Measurements from ENCODE around the gene DNAH7.
A peak's percentile ranks its signal among the peaks of the same experiment; 100 is the strongest.
"Not testable (repeated sequence)": the region's sequence is repeated elsewhere in the genome, so short reads cannot be mapped to it uniquely, and the experiment has no call there.

The DNAH7 gene

GRCh38 chr2:196068271-196069209, at the start of gene DNAH7:
Gene DNAH7 (minus strand): TSS chr2:196068837. CDS start chr2:196068711, 126 bp downstream.
- peak; percentile 84 to 87 for DNase-seq

GRCh38 chr2:196117214-196117705, 48.6 kb upstream of the DNAH7 start:
- no peak for DNase-seq

DNA sequence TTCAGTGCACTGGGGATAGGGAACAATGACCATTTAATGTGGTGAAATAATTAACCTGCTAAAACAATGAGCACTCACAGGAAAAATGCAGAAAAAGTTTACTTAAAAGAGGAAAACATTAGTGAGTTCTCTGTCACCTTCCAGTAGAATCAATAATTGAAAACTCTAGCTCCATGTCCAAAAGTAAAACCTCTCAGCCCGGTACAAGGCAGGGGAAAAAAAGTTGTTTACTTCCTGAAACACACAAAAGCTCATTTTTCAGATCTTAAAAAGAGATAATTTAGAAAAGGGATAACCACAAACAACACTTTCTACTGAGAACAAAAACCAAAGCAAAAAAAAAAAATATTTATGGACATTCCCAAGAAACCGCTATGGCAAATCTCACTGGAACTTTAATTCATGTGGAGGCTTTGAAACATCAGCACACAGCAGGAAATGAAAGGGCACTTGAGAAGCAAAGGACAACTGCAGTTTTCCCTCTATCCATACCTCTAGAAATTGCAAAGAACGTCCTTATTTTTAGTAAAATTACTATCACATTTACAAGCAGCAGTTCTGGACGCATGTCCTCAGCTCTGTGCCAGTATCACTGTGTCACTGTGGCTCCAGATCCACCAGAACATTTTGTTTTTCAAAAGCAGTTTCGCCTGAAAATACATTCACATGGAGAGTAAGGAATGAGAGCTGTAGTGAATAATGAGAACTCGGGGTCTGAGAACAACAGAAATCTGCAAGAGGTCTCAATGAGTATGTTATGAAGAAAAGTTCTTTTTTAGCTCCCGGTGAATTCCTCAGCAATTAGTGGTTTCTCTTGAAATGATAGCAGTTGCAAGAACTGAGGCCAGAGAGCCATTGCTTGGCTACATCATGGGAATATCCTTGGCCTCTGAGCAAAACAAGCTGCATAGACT, 44.7 kb upstream of the DNAH7 start:
- no peak for DNase-seq

DNA sequence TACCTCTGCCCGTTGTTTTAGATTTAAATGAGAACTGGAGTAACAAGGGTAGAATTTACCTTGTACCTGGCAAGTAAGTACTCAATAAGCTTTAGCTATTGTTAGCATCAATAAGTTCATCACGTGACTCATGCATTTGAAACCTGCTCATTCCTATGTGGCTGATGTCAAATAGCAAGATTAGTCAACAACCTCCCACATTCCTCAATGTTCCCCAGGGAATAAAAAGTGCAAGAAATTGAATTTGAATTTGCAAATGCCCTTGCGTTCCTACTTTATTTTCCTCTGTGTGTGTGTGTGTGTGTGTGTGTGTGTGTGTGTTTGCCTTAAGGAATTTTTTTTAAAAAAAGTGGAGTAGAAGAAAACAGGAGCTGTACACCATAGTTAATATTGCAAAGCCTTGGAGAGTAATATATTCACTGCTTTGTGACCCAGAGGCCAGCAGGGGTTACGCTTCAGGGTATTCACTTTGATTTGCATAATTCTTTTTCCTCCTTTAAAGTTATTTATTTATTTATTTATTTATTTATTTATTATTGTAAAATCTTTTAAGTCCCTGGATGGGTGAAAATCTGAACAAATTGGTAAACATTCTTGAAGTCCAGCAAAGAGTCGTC, 43.9 kb upstream of the DNAH7 start:
- no peak for DNase-seq

DNA sequence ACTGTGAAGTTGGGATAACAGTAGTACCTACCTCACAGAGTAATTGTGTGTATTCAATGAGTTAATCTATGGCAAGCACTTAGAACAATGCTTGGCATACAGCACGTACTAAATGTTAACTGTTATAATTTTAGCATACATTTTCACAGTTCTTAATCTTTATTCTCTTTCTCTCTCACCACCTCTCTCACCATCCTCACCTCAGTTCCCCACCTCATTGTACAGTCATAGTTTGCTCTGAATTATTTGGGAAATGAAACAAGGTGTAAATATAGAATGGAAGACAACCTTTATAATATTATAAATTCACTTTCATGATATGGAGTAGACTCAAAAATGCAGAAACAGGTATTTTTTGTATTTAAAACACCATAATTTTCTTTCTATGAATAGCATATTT, 40.0 kb upstream of the DNAH7 start:
- no peak for DNase-seq

DNA sequence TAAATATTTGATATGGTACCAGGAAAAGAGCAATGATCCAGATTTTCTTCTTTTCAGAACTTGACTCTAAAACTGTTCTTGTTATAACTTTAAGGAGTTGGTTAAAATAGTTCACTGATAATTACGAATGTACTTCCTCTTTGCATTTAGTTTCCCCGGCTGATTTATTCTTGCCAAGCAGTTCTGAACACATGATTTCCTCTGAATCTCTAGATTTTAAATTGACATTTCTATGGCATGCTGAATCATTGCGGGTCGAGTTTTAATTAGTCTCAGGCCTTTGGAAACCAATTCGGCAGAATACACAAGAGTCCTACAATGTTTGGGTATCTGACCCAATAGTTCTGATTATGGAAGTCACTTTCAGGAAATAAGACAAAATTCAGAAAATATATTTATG, 37.3 kb upstream of the DNAH7 start:
- no peak for DNase-seq

DNA sequence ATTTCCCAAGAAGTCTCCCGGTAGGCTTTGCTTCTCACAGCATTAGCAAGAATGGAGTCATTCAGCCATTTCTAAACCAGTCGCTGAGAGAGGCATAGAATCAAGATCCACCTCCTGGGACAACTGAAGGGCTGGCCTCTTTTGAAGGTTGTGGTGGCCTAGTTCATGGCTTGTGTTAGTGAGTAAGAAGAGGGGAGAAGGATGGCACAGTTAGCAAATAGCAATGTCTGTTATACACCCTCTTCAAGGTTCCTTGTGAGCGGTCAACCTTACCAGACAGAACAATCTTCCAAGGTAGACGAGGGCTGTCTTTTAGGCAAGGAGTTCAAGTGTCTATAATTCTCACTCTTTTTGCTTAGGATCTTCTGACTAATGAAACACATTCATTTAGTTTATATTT, 35.4 kb upstream of the DNAH7 start:
- DNase-seq, result no peak

DNA sequence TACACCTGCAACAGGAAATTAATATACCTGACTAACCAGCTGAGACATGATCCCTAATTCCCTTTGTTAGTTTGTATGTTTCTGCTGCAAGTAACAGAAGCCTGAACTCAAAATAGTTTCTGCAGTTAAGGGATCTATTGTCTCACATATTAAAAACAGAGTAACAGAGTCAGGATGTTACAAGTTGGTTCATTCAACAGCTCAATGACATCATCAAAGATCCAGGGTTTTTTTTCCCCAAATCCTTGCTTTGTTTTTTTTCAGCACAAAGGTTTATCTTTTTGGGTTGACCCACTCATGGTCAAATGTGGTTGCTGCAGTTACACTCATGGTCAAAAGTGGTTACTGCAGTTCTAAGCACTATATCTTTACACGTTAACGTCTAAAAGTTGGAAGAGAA, 35.0 kb upstream of the DNAH7 start:
- no peak for DNase-seq

- DNase-seq, result peak; percentile 12 to 46
These were observed 32.8 kb upstream of the DNAH7 start for GRCh38 chr2:196101325-196101991.

- no peak for DNase-seq
These were observed 31.3 kb upstream of the DNAH7 start for GRCh38 chr2:196099916-196100315.

GRCh38 chr2:196097864-196098660, 29.4 kb upstream of the DNAH7 start:
- DNase-seq, result no peak

DNA sequence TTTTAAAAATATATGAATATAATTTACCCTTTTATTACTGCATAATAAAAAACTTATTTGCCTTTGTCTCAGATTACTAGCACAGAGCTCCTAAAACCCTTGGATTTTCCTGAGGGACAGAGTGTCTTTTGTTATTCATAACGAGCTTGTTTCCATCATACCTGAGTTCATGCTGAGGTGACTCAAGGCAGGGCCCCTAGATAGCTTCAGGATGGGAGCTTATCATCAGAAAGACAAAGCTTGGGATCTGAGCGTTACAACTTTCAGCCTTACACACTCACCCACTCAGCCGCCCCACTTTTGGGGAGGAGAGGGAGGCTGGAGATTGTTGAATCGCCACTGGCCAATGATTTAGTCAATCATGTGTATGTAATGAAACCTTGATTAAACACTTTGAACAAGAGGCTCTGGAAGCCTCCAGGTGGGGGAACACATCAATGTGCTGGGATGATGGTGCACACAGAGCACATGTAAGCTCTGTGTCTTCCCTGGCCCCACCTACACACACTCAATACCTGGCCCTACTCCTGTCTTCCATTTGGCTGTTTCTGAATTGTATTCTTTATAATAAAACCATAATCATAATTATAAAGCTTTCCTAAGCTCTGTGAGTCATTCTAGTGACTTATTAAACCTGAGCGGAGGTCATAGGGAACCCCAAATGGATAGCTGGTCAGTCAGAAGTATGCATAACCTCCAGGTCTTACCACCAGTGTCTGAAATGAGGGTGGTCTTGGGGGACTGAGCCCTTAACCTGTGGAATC, 28.5 kb upstream of the DNAH7 start:
- DNase-seq, result no peak

DNA sequence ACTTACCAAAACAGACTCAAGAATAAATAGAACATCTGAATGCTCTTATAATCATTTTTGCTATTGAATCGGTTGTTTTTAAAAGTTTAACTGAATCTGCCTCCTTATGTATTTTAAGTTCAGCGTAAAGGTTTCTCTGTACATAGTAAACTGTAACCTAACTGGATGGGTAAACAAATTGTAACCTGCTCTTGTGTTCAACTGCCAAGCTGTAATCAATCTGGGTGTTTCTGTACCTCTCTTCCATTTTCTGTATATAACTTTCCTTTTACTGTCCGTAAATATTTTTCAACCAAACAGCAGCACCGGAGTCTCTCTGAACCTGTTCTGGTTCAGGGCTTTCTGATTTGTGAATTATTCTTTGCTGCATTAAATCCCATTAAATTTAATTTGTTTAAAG, 27.6 kb upstream of the DNAH7 start:
- no peak for DNase-seq

GRCh38 chr2:196089448-196089847, 20.8 kb upstream of the DNAH7 start:
- DNase-seq, result not testable (repeated sequence)

- no peak for DNase-seq
These were observed 19.6 kb upstream of the DNAH7 start for GRCh38 chr2:196088203-196088602.

DNA sequence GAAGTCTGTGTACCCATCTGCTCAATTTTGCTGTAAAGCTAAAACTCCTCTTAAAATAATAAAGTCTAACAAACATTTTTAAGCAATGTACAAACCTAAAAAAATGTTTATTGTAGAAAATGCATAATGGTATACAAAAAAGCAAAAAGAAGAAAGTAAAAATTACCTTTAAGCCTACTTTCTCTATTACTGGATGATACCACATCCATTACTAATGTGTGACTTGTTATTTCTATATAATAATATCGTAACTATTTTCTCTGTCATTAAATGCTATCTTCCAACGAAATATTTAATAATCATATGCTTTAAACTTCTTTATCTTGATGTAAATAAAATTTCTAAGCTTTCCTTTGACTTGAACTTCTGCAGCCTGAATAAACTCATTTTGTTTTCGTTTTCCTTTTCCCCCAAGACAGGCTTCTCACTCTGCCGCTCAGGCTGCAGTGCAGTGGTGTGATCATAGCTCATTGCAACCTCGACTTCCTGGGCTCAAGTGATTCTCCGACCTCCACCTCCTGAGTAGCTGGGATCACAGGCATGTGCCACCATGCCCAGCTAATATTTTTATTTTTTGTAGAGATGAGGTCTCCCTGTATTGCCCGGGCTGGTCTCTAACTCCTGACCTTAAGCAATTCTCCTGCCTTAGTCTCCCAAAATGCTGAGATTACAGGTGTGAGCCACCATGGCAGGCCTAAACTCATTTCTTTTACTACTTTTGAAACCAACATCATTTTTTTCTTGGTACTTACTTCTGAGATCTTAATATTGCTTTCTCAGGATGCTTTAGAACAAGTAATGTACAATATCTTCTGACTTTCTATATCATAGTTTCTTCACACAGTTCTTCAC, 18.1 kb upstream of the DNAH7 start:
- no peak for DNase-seq

- no peak for DNase-seq
These were observed 15.0 kb upstream of the DNAH7 start for GRCh38 chr2:196083601-196084000.

- no peak for DNase-seq
These were observed 11.9 kb upstream of the DNAH7 start for GRCh38 chr2:196080526-196080925.

DNA sequence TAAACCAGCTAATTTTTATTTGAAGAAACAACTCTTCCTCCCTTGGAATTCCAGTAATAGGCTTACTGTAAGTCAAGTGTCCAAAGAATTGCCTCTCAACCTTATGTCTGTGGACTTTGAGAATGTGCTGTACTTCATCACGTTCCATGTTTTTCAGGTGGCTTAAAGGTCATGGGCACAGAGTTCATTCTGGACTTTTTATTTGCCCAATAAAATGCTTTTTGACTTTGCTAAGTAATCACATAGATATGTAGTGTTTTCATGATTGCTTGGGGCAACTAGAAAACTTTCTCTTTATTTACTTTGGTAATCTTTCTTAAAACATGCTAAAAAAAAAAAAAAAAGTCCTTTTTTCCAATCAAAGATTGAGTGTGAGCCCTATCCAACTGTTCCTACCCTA, 10.4 kb upstream of the DNAH7 start:
- DNase-seq, result no peak

DNA sequence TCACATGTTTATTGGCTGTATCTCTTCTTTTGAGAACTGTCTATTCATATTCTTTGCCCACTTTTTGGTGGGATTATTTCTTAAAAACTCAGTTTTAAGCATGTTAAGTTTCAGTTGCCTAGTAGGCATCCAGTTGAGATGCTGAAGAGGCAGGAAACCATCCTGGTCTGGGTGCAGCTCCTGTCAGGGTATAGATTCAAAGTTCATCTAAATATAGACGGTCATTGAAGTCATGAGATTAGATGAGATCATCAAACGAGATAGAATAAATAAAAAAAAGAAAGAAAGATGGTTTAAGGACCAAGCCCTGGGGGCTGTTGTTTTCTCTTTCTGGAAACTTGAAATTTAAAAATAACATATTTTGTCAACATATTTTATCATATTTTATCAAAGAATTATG, 9.2 kb upstream of the DNAH7 start:
- no peak for DNase-seq

Data from stimulated activated CD4-positive, alpha-beta T cell treated with anti-CD3 and anti-CD28 coated beads, Interleukin-4, amount 100 ng/mL, for 4 hours (primary cell).